Stomach (tissue), 4 donors: ENCODE measurements around the gene LTF.

Experiments
- EP300 ChIP-seq: sonication (generic); formaldehyde crosslinking; IDR thresholded peaks from one replicate; pipeline ENCODE4 v1.6.1; 2017; ENCODE audit warnings: antibody characterized with exemption
- POLR2A ChIP-seq, 4 donors: fragments of 450-650 bp; IDR thresholded peaks; one replicate each; pipeline ENCODE4 v1.6.1; 2016; ENCODE audit warnings: antibody characterized with exemption in 4 of 4, control low read depth in 2 of 4, mild to moderate bottlenecking in 1 of 4, moderate library complexity in 1 of 4
- POLR2AphosphoS5 ChIP-seq, 3 donors: sonication (generic); formaldehyde crosslinking; IDR thresholded peaks; one replicate each; pipeline ENCODE4 v1.6.1; 2016; ENCODE audit warnings: antibody characterized with exemption in 3 of 3
- TF ChIP-seq, protein P1 (sequence below), 7 experiments: fragments of 450-650 bp in 4 of 7; fragments of 200-600 bp in 3 of 7; sonication (generic) in 3 of 7; IDR thresholded peaks; one replicate each; pipeline ENCODE4 v1.5.1; 2016 to 2019; ENCODE audit warnings: antibody characterized with exemption in 7 of 7, control low read depth in 2 of 7, mild to moderate bottlenecking in 1 of 7

DNA sequence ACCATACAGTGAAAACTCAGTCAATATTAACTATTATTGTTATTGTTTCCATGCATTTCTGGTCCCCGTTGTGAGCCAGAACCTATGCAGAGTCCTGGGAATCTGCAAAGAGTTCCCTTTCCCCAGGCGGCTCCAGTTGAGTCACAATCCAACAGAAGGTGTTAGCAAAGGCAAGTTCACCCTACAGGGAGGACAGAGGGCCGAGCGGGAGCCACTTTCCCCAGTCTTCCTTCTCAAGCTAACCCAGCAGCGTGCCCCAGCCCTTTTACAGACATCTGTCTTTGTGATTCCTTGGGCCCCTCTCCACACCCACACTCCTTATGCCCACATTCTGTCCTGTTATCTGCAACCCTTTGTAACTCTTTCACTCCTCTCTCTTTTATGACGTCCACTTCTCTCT, 13.1 kb upstream of the LTF start:
- TF ChIP-seq, protein P1, sequence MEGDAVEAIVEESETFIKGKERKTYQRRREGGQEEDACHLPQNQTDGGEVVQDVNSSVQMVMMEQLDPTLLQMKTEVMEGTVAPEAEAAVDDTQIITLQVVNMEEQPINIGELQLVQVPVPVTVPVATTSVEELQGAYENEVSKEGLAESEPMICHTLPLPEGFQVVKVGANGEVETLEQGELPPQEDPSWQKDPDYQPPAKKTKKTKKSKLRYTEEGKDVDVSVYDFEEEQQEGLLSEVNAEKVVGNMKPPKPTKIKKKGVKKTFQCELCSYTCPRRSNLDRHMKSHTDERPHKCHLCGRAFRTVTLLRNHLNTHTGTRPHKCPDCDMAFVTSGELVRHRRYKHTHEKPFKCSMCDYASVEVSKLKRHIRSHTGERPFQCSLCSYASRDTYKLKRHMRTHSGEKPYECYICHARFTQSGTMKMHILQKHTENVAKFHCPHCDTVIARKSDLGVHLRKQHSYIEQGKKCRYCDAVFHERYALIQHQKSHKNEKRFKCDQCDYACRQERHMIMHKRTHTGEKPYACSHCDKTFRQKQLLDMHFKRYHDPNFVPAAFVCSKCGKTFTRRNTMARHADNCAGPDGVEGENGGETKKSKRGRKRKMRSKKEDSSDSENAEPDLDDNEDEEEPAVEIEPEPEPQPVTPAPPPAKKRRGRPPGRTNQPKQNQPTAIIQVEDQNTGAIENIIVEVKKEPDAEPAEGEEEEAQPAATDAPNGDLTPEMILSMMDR (IDR thresholded peaks at IDR 0.05): no peak
- TF ChIP-seq POLR2AphosphoS5 (IDR thresholded peaks at IDR 0.05) (no peak), POLR2A (IDR thresholded peaks at IDR 0.05) (no peak), EP300 (no peak)
